ENCODE measurements around the gene PARP14. TPM values are rescaled to one million over a fixed set of nuclear protein-coding genes. Genes with fewer than 3 reads are reported as not detected.

The PARP14 gene
- total and polyA plus RNA-seq, 10 of the 15 experiments (the other 5 are each of a cell fraction or from before 2014, with no cell fraction given) = 21.6 to 189 (median 92.7) TPM

DNA sequence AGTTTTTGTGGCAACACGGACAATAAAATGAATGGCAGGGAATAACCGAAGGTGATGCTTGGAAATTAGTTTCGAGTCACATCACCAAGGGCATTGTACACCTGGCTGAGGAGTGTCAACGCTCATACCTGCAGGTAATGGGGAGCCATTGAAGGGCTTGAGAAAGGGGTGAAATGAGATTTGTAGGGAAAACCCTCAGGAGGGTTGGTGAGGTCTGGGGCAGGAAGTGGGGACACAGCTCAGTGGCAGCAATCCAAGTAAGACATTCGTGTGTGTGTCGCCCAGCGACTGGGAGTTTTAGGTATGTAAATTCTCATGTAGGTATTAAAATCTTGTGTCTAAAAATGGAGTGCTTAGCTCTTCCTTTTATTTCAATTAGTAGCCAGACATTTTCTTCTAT lies 14.3 kb downstream of the PARP14 start:
- Histone ChIP-seq H3K27me3 (replicated peaks in 1 of 2; ENCODE audit: control insufficient read depth in 2 of 2, insufficient read depth in 2 of 2, low read length in 1 of 2) (no peaks in the 10 kb centered on the region), H3K79me2 (ENCODE audit: control insufficient read depth, insufficient read depth, low read length) (peaks cover 8% of the 10 kb centered on the region), H3K27ac (ENCODE audit: control insufficient read depth, insufficient read depth) (peak overlapping the region; percentile 56), H3K9me3 (replicated peaks; ENCODE audit: control insufficient read depth, insufficient read depth, low read length) (peaks cover 7% of the 10 kb centered on the region; the same call in 2 of the 3 replicates), H2AFZ (ENCODE audit: control insufficient read depth, low read depth, low read length) (no peak overlapping the region), H3K4me1 (ENCODE audit: control insufficient read depth, insufficient read depth, low read length) (peaks cover 32% of the 10 kb centered on the region), H3K4me3 (no peak overlapping the region), H3K9ac (ENCODE audit: control insufficient read depth, insufficient read depth, low read length) (no peak overlapping the region), H3K36me3 (ENCODE audit: control insufficient read depth in 2 of 2, insufficient read depth in 2 of 2, low read length in 1 of 2) (peaks cover 8 to 40% of the 10 kb centered on the region in 2 experiments), H4K20me1 (ENCODE audit: control insufficient read depth, insufficient read depth) (no peaks in the 10 kb centered on the region), H3K4me2 (ENCODE audit: control insufficient read depth, insufficient read depth) (peak overlapping the region; percentile 39; the same call in 1 of the 2 replicates)
- peak; percentile 63 for ATAC-seq
- DNase-seq (ENCODE audit: low read depth, low spot score) = peak; percentile 62
- WGBS (ENCODE audit: insufficient coverage, insufficient replicate concordance, low lambda C conversion rate, missing lambda C conversion rate) = 1% methylated on average over 7 of the region's 7 CpGs
- FAIRE-seq = peak; percentile 47
- SMC1A ChIA-PET (ENCODE audit: uncharacterized antibody, unreplicated experiment) = interaction anchor here (0.6 to 7.3 kb wide), 17 partner anchors 14 to 389 kb away, joined by 3 to 91 read pairs (median 3); partner anchors contain the start of genes DTX3L, PARP14 and PARP9
- BruUV-seq (replicated peaks) = no TSS peak
- intact Hi-C loops (cut with micrococcal nuclease; ENCODE audit: unreplicated experiment) (no loop called here), in situ Hi-C loops (cut with MboI) (no loop called here)
- RAD21 ChIA-PET (ENCODE audit: unreplicated experiment) = interaction anchor here (0.6 to 4.4 kb wide), 6 partner anchors 11 to 186 kb away, joined by 3 to 30 read pairs (median 5); partner anchors contain the start of gene PARP14
- CTCF ChIA-PET = interaction anchor here (0.5 to 2.6 kb wide), 10 partner anchors 9 to 1078 kb away, joined by 3 to 11 read pairs (median 4); no protein-coding TSS in a partner anchor
- POLR2A ChIA-PET = interaction anchor here (0.5 to 2.3 kb wide), 8 partner anchors 15 to 161 kb away, joined by 3 to 12 read pairs (median 4); partner anchors contain the start of gene PARP14
- TF ChIP-seq CREM (IDR thresholded peaks at IDR 0.05; ENCODE audit: low read depth) = 0 out of 2 replicates have a peak, but pooled peaks have one; percentile 35
- peak; percentile 59 for TF ChIP-seq IKZF1 (conservative IDR thresholded peaks at IDR 0.05)
- no peak for TF ChIP-seq CBX5 (IDR thresholded peaks at IDR 0.05; ENCODE audit: low read depth)
- TF ChIP-seq MXI1 (IDR thresholded peaks at IDR 0.05; ENCODE audit: low read depth, low read length) = 0 out of 2 replicates have a peak, but pooled peaks have one; percentile 24
- TF ChIP-seq, protein P1, sequence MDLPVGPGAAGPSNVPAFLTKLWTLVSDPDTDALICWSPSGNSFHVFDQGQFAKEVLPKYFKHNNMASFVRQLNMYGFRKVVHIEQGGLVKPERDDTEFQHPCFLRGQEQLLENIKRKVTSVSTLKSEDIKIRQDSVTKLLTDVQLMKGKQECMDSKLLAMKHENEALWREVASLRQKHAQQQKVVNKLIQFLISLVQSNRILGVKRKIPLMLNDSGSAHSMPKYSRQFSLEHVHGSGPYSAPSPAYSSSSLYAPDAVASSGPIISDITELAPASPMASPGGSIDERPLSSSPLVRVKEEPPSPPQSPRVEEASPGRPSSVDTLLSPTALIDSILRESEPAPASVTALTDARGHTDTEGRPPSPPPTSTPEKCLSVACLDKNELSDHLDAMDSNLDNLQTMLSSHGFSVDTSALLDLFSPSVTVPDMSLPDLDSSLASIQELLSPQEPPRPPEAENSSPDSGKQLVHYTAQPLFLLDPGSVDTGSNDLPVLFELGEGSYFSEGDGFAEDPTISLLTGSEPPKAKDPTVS (IDR thresholded peaks at IDR 0.05; ENCODE audit: low read depth, low read length) = no peak
- TF ChIP-seq POLR2A (IDR thresholded peaks at IDR 0.05; ENCODE audit: low read depth, low read length) = peak; percentile 19; the same call in 1 of the 2 replicates
- peak; percentile 58; the same call in 1 of the 2 replicates for TF ChIP-seq RELB (IDR thresholded peaks at IDR 0.05; ENCODE audit: low read depth)
- TF ChIP-seq PAX5 (IDR thresholded peaks at IDR 0.05; ENCODE audit: borderline replicate concordance, low read depth, low read length) = peak; percentile 85; the same call in 1 of the 2 replicates
- 0 out of 2 replicates have a peak, but pooled peaks have one; percentile 20 for TF ChIP-seq MTA2 (IDR thresholded peaks at IDR 0.05; ENCODE audit: low read depth)
- peak; percentile 40; the same call in 1 of the 2 replicates for TF ChIP-seq ZBED1 (IDR thresholded peaks at IDR 0.05; ENCODE audit: borderline replicate concordance)
- peak; percentile 78 for TF ChIP-seq POLR2AphosphoS5 (IDR thresholded peaks at IDR 0.05; ENCODE audit: low read length)
- 0 out of 2 replicates have a peak, but pooled peaks have one; percentile 33 for TF ChIP-seq NBN (IDR thresholded peaks at IDR 0.05)
- peak in 1 of 2 experiments; percentile 39; a peak in 1 of 4 replicates for TF ChIP-seq EP300 (IDR thresholded peaks at IDR 0.05; ENCODE audit: borderline replicate concordance in 1 of 2, control insufficient read depth in 1 of 2, low read depth in 2 of 2, low read length in 2 of 2)
- TF ChIP-seq YY1 (IDR thresholded peaks at IDR 0.05; ENCODE audit: low read depth, low read length) = peak; percentile 47
- TF ChIP-seq CREB1 (IDR thresholded peaks at IDR 0.05; ENCODE audit: low read depth) = 0 out of 2 replicates have a peak, but pooled peaks have one; percentile 22
- TF ChIP-seq BRCA1 (IDR thresholded peaks at IDR 0.05; ENCODE audit: low read depth, low read length) = no peak
- TF ChIP-seq MEF2B (IDR thresholded peaks at IDR 0.05; ENCODE audit: partially characterized antibody, poor library complexity, severe bottlenecking) = peak; percentile 67
- peak; percentile 63 to 74; a peak in 3 of 4 replicates for TF ChIP-seq IKZF2 (IDR thresholded peaks at IDR 0.05)
- no peak for TF ChIP-seq EGR1 (IDR thresholded peaks at IDR 0.05; ENCODE audit: borderline replicate concordance in 1 of 2, low read depth in 2 of 2, low read length in 2 of 2)
- peak; percentile 38; the same call in 1 of the 2 replicates for TF ChIP-seq SPI1 (IDR thresholded peaks at IDR 0.05; ENCODE audit: borderline replicate concordance, insufficient read depth, low read depth, low read length)
- TF ChIP-seq POU2F2 (IDR thresholded peaks at IDR 0.05; ENCODE audit: borderline replicate concordance, low read depth, low read length) = peak; percentile 80; the same call in 1 of the 3 replicates
- peak; percentile 71 for TF ChIP-seq EED (IDR thresholded peaks at IDR 0.05; ENCODE audit: low read depth)

All from GM12878 (cell line).